WTC11 (cell line): Measurements from ENCODE around the gene KLHL1. TPM values are rescaled to one million over a fixed set of nuclear protein-coding genes. Genes with fewer than 3 reads are reported as not detected.
A peak's percentile ranks its signal among the peaks of the same experiment; 100 is the strongest.

Source experiments
- ATAC-seq: fragments of 200-7000 bp; cut with Tn5 transposase; 2 replicates; pipeline ENCODE4 v1.10.0; 2021; ENCODE audit warnings: mild to moderate bottlenecking, moderate library complexity
- CTCF ChIA-PET: fragments of 300-600 bp; sonication (Branson Sonifier 250); formaldehyde crosslinking; loops from one replicate; lab custom pipeline; 2021; ENCODE audit warnings: antibody characterized with exemption; lab: Charles Lee
- POLR2A ChIA-PET: fragments of 350-600 bp; sonication (Branson Sonifier 250); formaldehyde crosslinking; loops from one replicate; lab custom pipeline; 2021; ENCODE audit warnings: antibody characterized with exemption; lab: Charles Lee
- DNase-seq: peaks from one replicate; pipeline ENCODE4 v3.0.0; 2021; ENCODE audit warnings: low spot score
- H3K27ac Mint-ChIP-seq: 2 replicates; pipeline ENCODE4 v1.8.0; 2021; ENCODE audit warnings: mixed read lengths
- H3K27me3 Mint-ChIP-seq: 2 replicates; pipeline ENCODE4 v1.8.0; 2021; ENCODE audit warnings: low read depth, mild to moderate bottlenecking, moderate library complexity, mixed read lengths
- H3K36me3 Mint-ChIP-seq: 2 replicates; pipeline ENCODE4 v1.8.0; 2021; ENCODE audit warnings: mixed read lengths
- H3K4me1 Mint-ChIP-seq: 2 replicates; pipeline ENCODE4 v1.8.0; 2022; ENCODE audit warnings: mixed read lengths
- H3K4me3 Mint-ChIP-seq: 2 replicates; pipeline ENCODE4 v1.8.0; 2021; ENCODE audit warnings: mild to moderate bottlenecking, moderate library complexity, mixed read lengths
- H3K9me3 Mint-ChIP-seq: 2 replicates; pipeline ENCODE4 v1.8.0; 2021; ENCODE audit warnings: mixed read lengths
- CTCF ChIP-seq: fragments of 200-600 bp; IDR thresholded peaks from 2 replicates; pipeline ENCODE4 v1.8.0; 2022; ENCODE audit warnings: antibody characterized with exemption
- ESRRA ChIP-seq: sonication (generic); formaldehyde crosslinking; IDR thresholded peaks from 2 replicates; pipeline ENCODE4 v1.8.1; 2022; ENCODE audit warnings: mild to moderate bottlenecking, missing genetic modification reagents, borderline replicate concordance
- ETV6 ChIP-seq: sonication (generic); formaldehyde crosslinking; IDR thresholded peaks from 2 replicates; pipeline ENCODE4 v1.8.1; 2022; ENCODE audit warnings: mild to moderate bottlenecking, missing genetic modification reagents
- FOXJ3 ChIP-seq: sonication (generic); formaldehyde crosslinking; IDR thresholded peaks from 2 replicates; pipeline ENCODE4 v1.9.0; 2021; ENCODE audit warnings: missing genetic modification reagents, mild to moderate bottlenecking, borderline replicate concordance
- HMGA2 ChIP-seq: fragments of 250-450 bp; sonication (Bioruptor Pico); IDR thresholded peaks from 2 replicates; pipeline ENCODE4 v1.4.0; 2021; ENCODE audit warnings: mild to moderate bottlenecking, moderate library complexity
- HMGXB4 ChIP-seq: sonication (generic); formaldehyde crosslinking; IDR thresholded peaks from 2 replicates; pipeline ENCODE4 v1.8.1; 2023; ENCODE audit warnings: mild to moderate bottlenecking, moderate library complexity, missing genetic modification reagents
- JUN ChIP-seq: sonication (generic); formaldehyde crosslinking; IDR thresholded peaks from 2 replicates; pipeline ENCODE4 v1.8.0; 2023; ENCODE audit warnings: mild to moderate bottlenecking, missing genetic modification reagents
- KAT7 ChIP-seq: sonication (generic); formaldehyde crosslinking; IDR thresholded peaks from 2 replicates; pipeline ENCODE4 v1.8.1; 2023; ENCODE audit warnings: missing genetic modification reagents, mild to moderate bottlenecking, borderline replicate concordance
- MAX ChIP-seq: sonication (generic); formaldehyde crosslinking; IDR thresholded peaks from 2 replicates; pipeline ENCODE4 v1.8.0; 2022; ENCODE audit warnings: mild to moderate bottlenecking, missing genetic modification reagents
- MYBL2 ChIP-seq: sonication (generic); formaldehyde crosslinking; IDR thresholded peaks from 2 replicates; pipeline ENCODE4 v1.8.1; 2023; ENCODE audit warnings: mild to moderate bottlenecking, moderate library complexity, missing genetic modification reagents
- OVOL2 ChIP-seq: fragments of 250-450 bp; sonication (Bioruptor Pico); IDR thresholded peaks from 2 replicates; pipeline ENCODE4 v1.9.0; 2021; ENCODE audit warnings: mild to moderate bottlenecking, borderline replicate concordance
- RELA ChIP-seq: sonication (generic); formaldehyde crosslinking; IDR thresholded peaks from 2 replicates; pipeline ENCODE4 v1.8.1; 2022; ENCODE audit warnings: missing genetic modification reagents, mild to moderate bottlenecking, borderline replicate concordance
- RORB ChIP-seq: fragments of 250-450 bp; sonication (Bioruptor Pico); IDR thresholded peaks from 2 replicates; pipeline ENCODE4 v1.9.0; 2021; ENCODE audit warnings: mild to moderate bottlenecking
- TCF7 ChIP-seq: sonication (generic); formaldehyde crosslinking; IDR thresholded peaks from 2 replicates; pipeline ENCODE4 v1.8.0; 2022; ENCODE audit warnings: mild to moderate bottlenecking, low read depth, missing genetic modification reagents, moderate library complexity
- TEAD4 ChIP-seq: sonication (generic); formaldehyde crosslinking; IDR thresholded peaks from 2 replicates; pipeline ENCODE4 v1.8.0; 2022; ENCODE audit warnings: mild to moderate bottlenecking, missing genetic modification reagents
- ZBTB43 ChIP-seq: sonication (generic); formaldehyde crosslinking; IDR thresholded peaks from 2 replicates; pipeline ENCODE4 v1.8.1; 2023; ENCODE audit warnings: mild to moderate bottlenecking, missing genetic modification reagents
- ZNF121 ChIP-seq: sonication (generic); formaldehyde crosslinking; IDR thresholded peaks from 2 replicates; pipeline ENCODE4 v1.8.0; 2023; ENCODE audit warnings: missing genetic modification reagents
- ZNF317 ChIP-seq: sonication (generic); formaldehyde crosslinking; IDR thresholded peaks from 2 replicates; pipeline ENCODE4 v1.8.1; 2023; ENCODE audit warnings: low read depth, mild to moderate bottlenecking, moderate library complexity, missing genetic modification reagents, borderline replicate concordance
- ZNF423 ChIP-seq: fragments of 250-450 bp; sonication (Bioruptor Pico); IDR thresholded peaks from 2 replicates; pipeline ENCODE4 v2.1.2; 2022; ENCODE audit warnings: mild to moderate bottlenecking, moderate library complexity
- ZNF512 ChIP-seq: sonication (generic); formaldehyde crosslinking; IDR thresholded peaks from 2 replicates; pipeline ENCODE4 v1.8.1; 2022; ENCODE audit warnings: missing genetic modification reagents, borderline replicate concordance
- ZNF671 ChIP-seq: fragments of 250-450 bp; sonication (Bioruptor Pico); IDR thresholded peaks from 2 replicates; pipeline ENCODE4 v1.8.0; 2021; ENCODE audit warnings: mild to moderate bottlenecking
- total RNA-seq: library from RNA; stranded (reverse); gene quantifications from 3 replicates; pipeline ENCODE4 v1.2.3, GENCODE V29; 2021
- TF ChIP-seq, protein P1 (sequence below): fragments of 250-450 bp; sonication (Bioruptor Pico); IDR thresholded peaks from 2 replicates; pipeline ENCODE4 v1.9.0; 2021; ENCODE audit warnings: mild to moderate bottlenecking
- TF ChIP-seq, protein P2 (sequence below): sonication (generic); formaldehyde crosslinking; IDR thresholded peaks from 2 replicates; pipeline ENCODE4 v1.8.0; 2022; ENCODE audit warnings: mild to moderate bottlenecking, missing genetic modification reagents
- TF ChIP-seq, protein P3 (sequence below): fragments of 250-450 bp; sonication (Bioruptor Pico); IDR thresholded peaks from 2 replicates; pipeline ENCODE4 v1.9.0; 2021; ENCODE audit warnings: moderate library complexity, mild to moderate bottlenecking, inconsistent platforms, borderline replicate concordance

The KLHL1 gene
- total RNA-seq, 1 experiment from 2014 or later: not detected

DNA sequence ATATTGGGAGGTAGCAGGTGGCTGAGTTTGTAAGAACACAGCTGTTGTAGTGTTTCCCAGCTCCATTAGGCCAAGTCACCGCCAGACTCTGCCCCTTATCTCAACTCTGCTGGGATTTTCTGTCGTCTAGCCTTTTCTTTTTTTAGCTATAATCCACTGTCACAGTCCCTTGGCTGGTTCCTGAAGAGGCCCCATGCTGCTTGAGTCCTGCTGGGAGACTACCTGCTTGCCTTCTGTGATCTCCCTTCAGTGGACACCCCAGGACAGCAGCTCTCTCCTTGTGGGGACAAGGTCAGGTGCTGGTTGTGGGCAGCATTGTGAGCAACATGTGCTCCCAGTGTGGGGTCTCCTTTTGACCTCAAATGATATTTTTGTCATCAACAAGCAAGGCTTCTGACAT is 195.6 kb downstream of the KLHL1 start:
- no peak overlapping the region for H3K27ac Mint-ChIP-seq
- no peak overlapping the region for H3K4me3 Mint-ChIP-seq
- peaks cover 8% of the 10 kb centered on the region for H3K9me3 Mint-ChIP-seq
- TF ChIP-seq ZNF121 (CRISPR knock-in tag) (no peak), ZNF423 (CRISPR knock-in tag) (peak; percentile 68)
- TF ChIP-seq, protein P1, sequence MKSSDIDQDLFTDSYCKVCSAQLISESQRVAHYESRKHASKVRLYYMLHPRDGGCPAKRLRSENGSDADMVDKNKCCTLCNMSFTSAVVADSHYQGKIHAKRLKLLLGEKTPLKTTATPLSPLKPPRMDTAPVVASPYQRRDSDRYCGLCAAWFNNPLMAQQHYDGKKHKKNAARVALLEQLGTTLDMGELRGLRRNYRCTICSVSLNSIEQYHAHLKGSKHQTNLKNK (CRISPR knock-in tag): no peak
- ChIA-PET POLR2A (no interaction called here), CTCF (no interaction called here)
- ATAC-seq: no peak
- peaks cover 4% of the 10 kb centered on the region; the same call in 1 of the 2 replicates for H3K36me3 Mint-ChIP-seq
- no peak for DNase-seq
- peaks cover 9% of the 10 kb centered on the region; the same call in 1 of the 2 replicates for H3K4me1 Mint-ChIP-seq
- no peaks in the 10 kb centered on the region for H3K27me3 Mint-ChIP-seq

GRCh38 chr13:69910800-69911199 is 197.5 kb downstream of the KLHL1 start:
- TF ChIP-seq ZNF671 (CRISPR knock-in tag): no peak
- no peak for TF ChIP-seq ZNF423 (CRISPR knock-in tag)
- no peak for TF ChIP-seq OVOL2
- TF ChIP-seq FOXJ3 (CRISPR knock-in tag): no peak
- TF ChIP-seq RELA (CRISPR knock-in tag): no peak
- TF ChIP-seq ZNF512: no peak
- no peak for TF ChIP-seq ESRRA
- TF ChIP-seq, protein P2, sequence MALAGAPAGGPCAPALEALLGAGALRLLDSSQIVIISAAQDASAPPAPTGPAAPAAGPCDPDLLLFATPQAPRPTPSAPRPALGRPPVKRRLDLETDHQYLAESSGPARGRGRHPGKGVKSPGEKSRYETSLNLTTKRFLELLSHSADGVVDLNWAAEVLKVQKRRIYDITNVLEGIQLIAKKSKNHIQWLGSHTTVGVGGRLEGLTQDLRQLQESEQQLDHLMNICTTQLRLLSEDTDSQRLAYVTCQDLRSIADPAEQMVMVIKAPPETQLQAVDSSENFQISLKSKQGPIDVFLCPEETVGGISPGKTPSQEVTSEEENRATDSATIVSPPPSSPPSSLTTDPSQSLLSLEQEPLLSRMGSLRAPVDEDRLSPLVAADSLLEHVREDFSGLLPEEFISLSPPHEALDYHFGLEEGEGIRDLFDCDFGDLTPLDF: no peak
- TF ChIP-seq MYBL2 (CRISPR knock-in tag): no peak
- no peaks in the 10 kb centered on the region for H3K36me3 Mint-ChIP-seq
- H3K4me1 Mint-ChIP-seq: peaks cover 9% of the 10 kb centered on the region; the same call in 1 of the 2 replicates
- H3K9me3 Mint-ChIP-seq: peaks cover 3% of the 10 kb centered on the region; the same call in 1 of the 2 replicates
- H3K4me3 Mint-ChIP-seq: no peak overlapping the region
- no peak overlapping the region for H3K27ac Mint-ChIP-seq
- ATAC-seq (no peak), DNase-seq (no peak)
- CTCF ChIA-PET: no interaction called here
- no peaks in the 10 kb centered on the region for H3K27me3 Mint-ChIP-seq
- POLR2A ChIA-PET: no interaction called here

GRCh38 chr13:69904784-69905183 is 203.5 kb downstream of the KLHL1 start:
- POLR2A ChIA-PET: no interaction called here
- TF ChIP-seq, protein P3, sequence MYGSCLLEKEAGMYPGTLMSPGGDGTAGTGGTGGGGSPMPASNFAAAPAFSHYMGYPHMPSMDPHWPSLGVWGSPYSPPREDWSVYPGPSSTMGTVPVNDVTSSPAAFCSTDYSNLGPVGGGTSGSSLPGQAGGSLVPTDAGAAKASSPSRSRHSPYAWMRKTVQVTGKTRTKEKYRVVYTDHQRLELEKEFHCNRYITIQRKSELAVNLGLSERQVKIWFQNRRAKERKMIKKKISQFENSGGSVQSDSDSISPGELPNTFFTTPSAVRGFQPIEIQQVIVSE (CRISPR knock-in tag): no peak
- TF ChIP-seq HMGXB4: no peak
- TF ChIP-seq, protein P1 (CRISPR knock-in tag): no peak
- TF ChIP-seq ZNF317 (CRISPR knock-in tag): no peak
- TF ChIP-seq KAT7 (CRISPR knock-in tag): no peak
- TF ChIP-seq MAX (CRISPR knock-in tag): no peak
- TF ChIP-seq HMGA2 (CRISPR knock-in tag): no peak
- TF ChIP-seq TEAD4 (CRISPR knock-in tag): no peak
- TF ChIP-seq ZBTB43: no peak
- TF ChIP-seq ETV6 (CRISPR knock-in tag): no peak
- TF ChIP-seq JUN (CRISPR knock-in tag): no peak
- TF ChIP-seq CTCF: no peak
- no peak for TF ChIP-seq RORB (CRISPR knock-in tag)
- TF ChIP-seq TCF7 (CRISPR knock-in tag): no peak
- TF ChIP-seq, all 79 proteins: peak for 0
- H3K27ac Mint-ChIP-seq: no peak overlapping the region
- ATAC-seq (no peak), DNase-seq (no peak)
- peaks cover 4% of the 10 kb centered on the region; the same call in 1 of the 2 replicates for H3K4me1 Mint-ChIP-seq
- H3K9me3 Mint-ChIP-seq: peaks cover 11% of the 10 kb centered on the region
- no peaks in the 10 kb centered on the region for H3K36me3 Mint-ChIP-seq
- CTCF ChIA-PET: no interaction called here
- H3K27me3 Mint-ChIP-seq: no peaks in the 10 kb centered on the region
- H3K4me3 Mint-ChIP-seq: no peak overlapping the region
